GM12878 (cell line): ENCODE measurements around the gene TRHDE. TPM values are rescaled to one million over a fixed set of nuclear protein-coding genes. Genes with fewer than 3 reads are reported as not detected.

Source experiments
- ATAC-seq: fragments of 200-7000 bp; cut with Tn5 transposase; 3 replicates; pipeline ENCODE4 v1.9.1; 2020; ENCODE audit warnings: mild to moderate bottlenecking, moderate library complexity
- BruUV-seq: library from RNA; stranded (reverse); fragments of 400-500 nt; replicated peaks from 2 replicates; lab custom pipeline; 2021; lab: Mats Ljungman, UMichigan
- CTCF ChIA-PET: fragments of 300-600 bp; sonication (Branson Sonifier 250); formaldehyde crosslinking; extraction: SDS; loops from one replicate; lab custom pipeline; 2021; ENCODE audit warnings: inconsistent platforms; lab: Yijun Ruan, JAX
- POLR2A ChIA-PET: fragments of 350-600 bp; formaldehyde crosslinking; extraction: SDS; loops from one replicate; lab custom pipeline; 2021; ENCODE audit warnings: inconsistent platforms; lab: Charles Lee
- RAD21 ChIA-PET: fragments of 300-600 bp; sonication (Branson Sonifier 250); formaldehyde crosslinking; loops from one replicate; lab custom pipeline; 2023; ENCODE audit warnings: antibody characterized with exemption; ENCODE audit not compliant: unreplicated experiment; lab: Charles Lee
- SMC1A ChIA-PET: fragments of 300-600 bp; sonication (Branson Sonifier 250); formaldehyde crosslinking; loops from one replicate; lab custom pipeline; 2023; ENCODE audit not compliant: unreplicated experiment, uncharacterized antibody; lab: Charles Lee
- DNase-seq: peaks from one replicate; pipeline ENCODE4 v3.0.0-alpha.2; 2011; ENCODE audit warnings: low read depth, low spot score
- FAIRE-seq: peaks from 3 replicates; lab custom pipeline; 2011; peaks lifted over from hg19 to GRCh38; lab: Jason Lieb, UNC
- H2AFZ ChIP-seq: 2 replicates; pipeline ENCODE4 v1.6.0; 2011; ENCODE audit warnings: low read depth, low read length, control low read depth; ENCODE audit not compliant: control insufficient read depth
- H3K27ac ChIP-seq: 2 replicates; pipeline ENCODE4 v1.5.1; 2011; ENCODE audit warnings: control low read depth; ENCODE audit not compliant: control insufficient read depth, insufficient read depth
- H3K27me3 ChIP-seq, 2 experiments: replicated peaks in 1 of 2; 2 replicates each; pipeline versions ENCODE4 v1.6.0 to v1.6.1; 2011; ENCODE audit warnings: low read length in 1 of 2; ENCODE audit not compliant: control insufficient read depth in 2 of 2, insufficient read depth in 2 of 2
- H3K36me3 ChIP-seq, 2 experiments: 2 replicates each; pipeline ENCODE4 v1.5.1; 2011; ENCODE audit warnings: low read length in 1 of 2; ENCODE audit not compliant: control insufficient read depth in 2 of 2, insufficient read depth in 2 of 2
- H3K4me1 ChIP-seq: 2 replicates; pipeline ENCODE4 v1.6.1; 2011; ENCODE audit warnings: mild to moderate bottlenecking, low read length, moderate library complexity, mixed read lengths; ENCODE audit not compliant: control insufficient read depth, insufficient read depth
- H3K4me2 ChIP-seq: 2 replicates; pipeline ENCODE4 v1.6.0; 2011; ENCODE audit warnings: control low read depth; ENCODE audit not compliant: control insufficient read depth, insufficient read depth
- H3K4me3 ChIP-seq: fragments of 200-600 bp; sonication (generic); 2 replicates; pipeline ENCODE4 v1.5.1; 2016
- H3K79me2 ChIP-seq: 2 replicates; pipeline ENCODE4 v1.6.0; 2011; ENCODE audit warnings: low read length; ENCODE audit not compliant: control insufficient read depth, insufficient read depth
- H3K9ac ChIP-seq: 2 replicates; pipeline ENCODE4 v1.8.0; 2011; ENCODE audit warnings: low read length, control low read depth, mixed read lengths; ENCODE audit not compliant: control insufficient read depth, insufficient read depth
- H3K9me3 ChIP-seq: replicated peaks from 3 replicates; pipeline ENCODE4 v1.5.1; 2011; ENCODE audit warnings: mild to moderate bottlenecking, low read length; ENCODE audit not compliant: control insufficient read depth, insufficient read depth
- H4K20me1 ChIP-seq: 2 replicates; pipeline ENCODE4 v1.6.0; 2011; ENCODE audit not compliant: control insufficient read depth, insufficient read depth
- WRNIP1 ChIP-seq: IDR thresholded peaks from 2 replicates; pipeline ENCODE4 v1.6.1; 2011; ENCODE audit warnings: low read depth, low read length, improper control_type of control experiment, borderline replicate concordance
- WGBS: methylation state at CpG from one replicate; pipeline ENCODE4 v1.1.6; 2016; ENCODE audit warnings: low lambda C conversion rate; ENCODE audit not compliant: insufficient replicate concordance, insufficient coverage; ENCODE audit errors: missing lambda C conversion rate; 5-methylcytosine and 5-hydroxymethylcytosine counted together
- in situ Hi-C: fragments of 300-500 bp; cut with MboI; formaldehyde crosslinking; loops from 9 replicates; pipeline ENCODE4 v1.14.3; 2018; ENCODE audit warnings: mixed read lengths
- intact Hi-C: fragments of 100-400 bp; cut with micrococcal nuclease; formaldehyde crosslinking; loops from one replicate; pipeline ENCODE4 v1.14.2; 2022; ENCODE audit not compliant: unreplicated experiment
- polyA plus RNA-seq, 11 experiments: library from polyadenylated mRNA; depleted of rRNA in 4 of 11; unstranded in 6 of 11; stranded (reverse) in 5 of 11; fragments of >200 nt; fragmentation: Nextera tagmentation in 4 of 11; fragmentation: Illumina TruSeq in 1 of 11; extraction: Ambion mirVana in 4 of 11; extraction: Trizol in 1 of 11; gene quantifications; 1 replicate in 1 of 11; 2 replicates in 10 of 11; pipeline versions ENCODE4 v1.2.1 to v1.2.3, GENCODE V29; 2011 to 2016; ENCODE audit warnings: inconsistent platforms in 2 of 11, missing spikeins in 2 of 11, low read depth in 1 of 11
- total RNA-seq, 4 experiments: library from RNA; depleted of rRNA in 3 of 4; stranded (reverse); fragments of >200 nt in 3 of 4; fragmentation: Illumina TruSeq in 1 of 4; extraction: Trizol in 1 of 4; gene quantifications; 2 replicates each; pipeline versions ENCODE4 v1.2.1 to v1.2.3, GENCODE V29; 2013 to 2021
- TF ChIP-seq, protein P1 (sequence below), 3 experiments: IDR thresholded peaks in 2 of 3; conservative IDR thresholded peaks in 1 of 3; 2 replicates each; pipeline ENCODE4 v1.5.1; 2011; ENCODE audit warnings: low read depth in 3 of 3, low read length in 3 of 3, mild to moderate bottlenecking in 3 of 3, control low read depth in 2 of 3, moderate library complexity in 2 of 3, inconsistent platforms in 1 of 3, mixed read lengths in 1 of 3; ENCODE audit not compliant: control insufficient read depth in 2 of 3, insufficient read depth in 1 of 3; ENCODE audit errors: extremely low read depth in 1 of 3
- TF ChIP-seq, protein P2 (sequence below): IDR thresholded peaks from 2 replicates; pipeline ENCODE4 v1.6.1; 2012; ENCODE audit warnings: improper control_type of control experiment, low read depth, low read length; ENCODE audit not compliant: insufficient replicate concordance

The TRHDE gene
- total and polyA plus RNA-seq, 10 of the 15 experiments (the other 5 are each of a cell fraction or from before 2014, with no cell fraction given): not detected

DNA sequence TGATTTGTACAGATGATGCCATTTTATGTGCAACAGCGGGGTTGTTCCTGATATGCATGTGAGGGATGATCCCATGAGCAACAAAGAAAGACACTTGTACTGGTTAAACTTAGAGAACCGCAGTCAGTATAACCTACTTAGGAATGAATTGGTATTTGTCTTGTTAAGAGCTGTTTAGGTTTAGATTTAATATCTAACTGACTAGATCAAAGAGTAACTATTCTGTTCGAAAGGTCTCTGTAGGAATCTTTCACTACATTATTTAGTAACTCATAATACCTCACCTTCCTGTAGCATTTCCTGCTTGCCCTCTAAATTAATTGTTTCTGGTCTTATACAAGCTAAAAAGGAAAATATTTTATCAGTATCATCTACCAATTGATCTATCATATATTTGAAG lies 350.4 kb downstream of the TRHDE start:
- no peak for ATAC-seq
- Histone ChIP-seq H3K27me3 (no peaks in the 10 kb centered on the region), H3K4me2 (no peak overlapping the region), H4K20me1 (no peaks in the 10 kb centered on the region), H3K4me1 (no peaks in the 10 kb centered on the region), H3K79me2 (no peaks in the 10 kb centered on the region), H2AFZ (no peak overlapping the region), H3K36me3 (no peaks in the 10 kb centered on the region), H3K9me3 (no peaks in the 10 kb centered on the region), H3K4me3 (no peak overlapping the region), H3K9ac (no peak overlapping the region), H3K27ac (no peak overlapping the region)
- RAD21 ChIA-PET: no interaction called here
- POLR2A ChIA-PET: no interaction called here
- in situ Hi-C loops: no loop called here
- no peak for DNase-seq
- CTCF ChIA-PET: interaction anchor here (1.4 kb wide), 1 partner anchor 9 kb away, joined by 3 read pairs; no protein-coding TSS in a partner anchor
- whole genome bisulfite sequencing: 25% methylated on average over 3 of the region's 3 CpGs
- BruUV-seq: no TSS peak
- TF ChIP-seq, protein P1, sequence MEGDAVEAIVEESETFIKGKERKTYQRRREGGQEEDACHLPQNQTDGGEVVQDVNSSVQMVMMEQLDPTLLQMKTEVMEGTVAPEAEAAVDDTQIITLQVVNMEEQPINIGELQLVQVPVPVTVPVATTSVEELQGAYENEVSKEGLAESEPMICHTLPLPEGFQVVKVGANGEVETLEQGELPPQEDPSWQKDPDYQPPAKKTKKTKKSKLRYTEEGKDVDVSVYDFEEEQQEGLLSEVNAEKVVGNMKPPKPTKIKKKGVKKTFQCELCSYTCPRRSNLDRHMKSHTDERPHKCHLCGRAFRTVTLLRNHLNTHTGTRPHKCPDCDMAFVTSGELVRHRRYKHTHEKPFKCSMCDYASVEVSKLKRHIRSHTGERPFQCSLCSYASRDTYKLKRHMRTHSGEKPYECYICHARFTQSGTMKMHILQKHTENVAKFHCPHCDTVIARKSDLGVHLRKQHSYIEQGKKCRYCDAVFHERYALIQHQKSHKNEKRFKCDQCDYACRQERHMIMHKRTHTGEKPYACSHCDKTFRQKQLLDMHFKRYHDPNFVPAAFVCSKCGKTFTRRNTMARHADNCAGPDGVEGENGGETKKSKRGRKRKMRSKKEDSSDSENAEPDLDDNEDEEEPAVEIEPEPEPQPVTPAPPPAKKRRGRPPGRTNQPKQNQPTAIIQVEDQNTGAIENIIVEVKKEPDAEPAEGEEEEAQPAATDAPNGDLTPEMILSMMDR (IDR thresholded peaks at IDR 0.05 in 2 of 3, conservative IDR thresholded peaks at IDR 0.05 in 1 of 3; ENCODE audit: control insufficient read depth in 2 of 3, extremely low read depth in 1 of 3, insufficient read depth in 1 of 3, low read depth in 3 of 3, low read length in 3 of 3): no peak
- TF ChIP-seq, protein P2, sequence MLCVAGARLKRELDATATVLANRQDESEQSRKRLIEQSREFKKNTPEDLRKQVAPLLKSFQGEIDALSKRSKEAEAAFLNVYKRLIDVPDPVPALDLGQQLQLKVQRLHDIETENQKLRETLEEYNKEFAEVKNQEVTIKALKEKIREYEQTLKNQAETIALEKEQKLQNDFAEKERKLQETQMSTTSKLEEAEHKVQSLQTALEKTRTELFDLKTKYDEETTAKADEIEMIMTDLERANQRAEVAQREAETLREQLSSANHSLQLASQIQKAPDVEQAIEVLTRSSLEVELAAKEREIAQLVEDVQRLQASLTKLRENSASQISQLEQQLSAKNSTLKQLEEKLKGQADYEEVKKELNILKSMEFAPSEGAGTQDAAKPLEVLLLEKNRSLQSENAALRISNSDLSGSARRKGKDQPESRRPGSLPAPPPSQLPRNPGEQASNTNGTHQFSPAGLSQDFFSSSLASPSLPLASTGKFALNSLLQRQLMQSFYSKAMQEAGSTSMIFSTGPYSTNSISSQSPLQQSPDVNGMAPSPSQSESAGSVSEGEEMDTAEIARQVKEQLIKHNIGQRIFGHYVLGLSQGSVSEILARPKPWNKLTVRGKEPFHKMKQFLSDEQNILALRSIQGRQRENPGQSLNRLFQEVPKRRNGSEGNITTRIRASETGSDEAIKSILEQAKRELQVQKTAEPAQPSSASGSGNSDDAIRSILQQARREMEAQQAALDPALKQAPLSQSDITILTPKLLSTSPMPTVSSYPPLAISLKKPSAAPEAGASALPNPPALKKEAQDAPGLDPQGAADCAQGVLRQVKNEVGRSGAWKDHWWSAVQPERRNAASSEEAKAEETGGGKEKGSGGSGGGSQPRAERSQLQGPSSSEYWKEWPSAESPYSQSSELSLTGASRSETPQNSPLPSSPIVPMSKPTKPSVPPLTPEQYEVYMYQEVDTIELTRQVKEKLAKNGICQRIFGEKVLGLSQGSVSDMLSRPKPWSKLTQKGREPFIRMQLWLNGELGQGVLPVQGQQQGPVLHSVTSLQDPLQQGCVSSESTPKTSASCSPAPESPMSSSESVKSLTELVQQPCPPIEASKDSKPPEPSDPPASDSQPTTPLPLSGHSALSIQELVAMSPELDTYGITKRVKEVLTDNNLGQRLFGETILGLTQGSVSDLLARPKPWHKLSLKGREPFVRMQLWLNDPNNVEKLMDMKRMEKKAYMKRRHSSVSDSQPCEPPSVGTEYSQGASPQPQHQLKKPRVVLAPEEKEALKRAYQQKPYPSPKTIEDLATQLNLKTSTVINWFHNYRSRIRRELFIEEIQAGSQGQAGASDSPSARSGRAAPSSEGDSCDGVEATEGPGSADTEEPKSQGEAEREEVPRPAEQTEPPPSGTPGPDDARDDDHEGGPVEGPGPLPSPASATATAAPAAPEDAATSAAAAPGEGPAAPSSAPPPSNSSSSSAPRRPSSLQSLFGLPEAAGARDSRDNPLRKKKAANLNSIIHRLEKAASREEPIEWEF: no peak
- TF ChIP-seq WRNIP1: no peak
- intact Hi-C loops: no loop called here
- SMC1A ChIA-PET: no interaction called here
- no peak for FAIRE-seq
